ENCODE measurements around the gene FBXO5. TPM values are rescaled to one million over a fixed set of nuclear protein-coding genes. Genes with fewer than 3 reads are reported as not detected.

FBXO5 gene
- total and polyA plus RNA-seq, 2 experiments from 2014 or later = 49.6 to 51.2 TPM

- Histone ChIP-seq H3K9me2 (ENCODE audit: insufficient read depth) (no peaks in the 10 kb centered on the region), H2AFZ (no peak overlapping the region), H3K4me1 (ENCODE audit: insufficient read depth) (peaks cover 38% of the 10 kb centered on the region), H4K20me1 (replicated peaks; ENCODE audit: insufficient read depth) (peaks cover 82% of the 10 kb centered on the region), H3K79me2 (replicated peaks; ENCODE audit: insufficient read depth) (peaks cover 100% of the 10 kb centered on the region), H3F3A (replicated peaks; ENCODE audit: low read depth) (no peaks in the 10 kb centered on the region), H3K4me3 (no peak overlapping the region), H3K36me3 (ENCODE audit: insufficient read depth) (peaks cover 47% of the 10 kb centered on the region), H3K4me2 (peak overlapping the region; percentile 45; the same call in 1 of the 2 replicates), H3K27me3 (ENCODE audit: insufficient read depth) (no peaks in the 10 kb centered on the region), H3K27ac (ENCODE audit: low read depth) (0 out of 2 replicates have a peak overlapping the region, but pooled peaks have one; percentile 8)
- no peak for TF ChIP-seq ETS1 (IDR thresholded peaks at IDR 0.05)
- no peak for TF ChIP-seq JUNB (IDR thresholded peaks at IDR 0.05; ENCODE audit: unreplicated experiment)
- TF ChIP-seq ZNF331 (CRISPR knock-in tag; IDR thresholded peaks at IDR 0.05; ENCODE audit: low read depth) = no peak
- TF ChIP-seq NANOG (IDR thresholded peaks at IDR 0.05; ENCODE audit: borderline replicate concordance) = no peak
- TF ChIP-seq, protein P1, sequence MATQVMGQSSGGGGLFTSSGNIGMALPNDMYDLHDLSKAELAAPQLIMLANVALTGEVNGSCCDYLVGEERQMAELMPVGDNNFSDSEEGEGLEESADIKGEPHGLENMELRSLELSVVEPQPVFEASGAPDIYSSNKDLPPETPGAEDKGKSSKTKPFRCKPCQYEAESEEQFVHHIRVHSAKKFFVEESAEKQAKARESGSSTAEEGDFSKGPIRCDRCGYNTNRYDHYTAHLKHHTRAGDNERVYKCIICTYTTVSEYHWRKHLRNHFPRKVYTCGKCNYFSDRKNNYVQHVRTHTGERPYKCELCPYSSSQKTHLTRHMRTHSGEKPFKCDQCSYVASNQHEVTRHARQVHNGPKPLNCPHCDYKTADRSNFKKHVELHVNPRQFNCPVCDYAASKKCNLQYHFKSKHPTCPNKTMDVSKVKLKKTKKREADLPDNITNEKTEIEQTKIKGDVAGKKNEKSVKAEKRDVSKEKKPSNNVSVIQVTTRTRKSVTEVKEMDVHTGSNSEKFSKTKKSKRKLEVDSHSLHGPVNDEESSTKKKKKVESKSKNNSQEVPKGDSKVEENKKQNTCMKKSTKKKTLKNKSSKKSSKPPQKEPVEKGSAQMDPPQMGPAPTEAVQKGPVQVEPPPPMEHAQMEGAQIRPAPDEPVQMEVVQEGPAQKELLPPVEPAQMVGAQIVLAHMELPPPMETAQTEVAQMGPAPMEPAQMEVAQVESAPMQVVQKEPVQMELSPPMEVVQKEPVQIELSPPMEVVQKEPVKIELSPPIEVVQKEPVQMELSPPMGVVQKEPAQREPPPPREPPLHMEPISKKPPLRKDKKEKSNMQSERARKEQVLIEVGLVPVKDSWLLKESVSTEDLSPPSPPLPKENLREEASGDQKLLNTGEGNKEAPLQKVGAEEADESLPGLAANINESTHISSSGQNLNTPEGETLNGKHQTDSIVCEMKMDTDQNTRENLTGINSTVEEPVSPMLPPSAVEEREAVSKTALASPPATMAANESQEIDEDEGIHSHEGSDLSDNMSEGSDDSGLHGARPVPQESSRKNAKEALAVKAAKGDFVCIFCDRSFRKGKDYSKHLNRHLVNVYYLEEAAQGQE (IDR thresholded peaks at IDR 0.05; ENCODE audit: unreplicated experiment) = no peak
- TF ChIP-seq EZH2 (IDR thresholded peaks at IDR 0.05; ENCODE audit: low read depth, unreplicated experiment) = no peak
- TF ChIP-seq, protein P2, sequence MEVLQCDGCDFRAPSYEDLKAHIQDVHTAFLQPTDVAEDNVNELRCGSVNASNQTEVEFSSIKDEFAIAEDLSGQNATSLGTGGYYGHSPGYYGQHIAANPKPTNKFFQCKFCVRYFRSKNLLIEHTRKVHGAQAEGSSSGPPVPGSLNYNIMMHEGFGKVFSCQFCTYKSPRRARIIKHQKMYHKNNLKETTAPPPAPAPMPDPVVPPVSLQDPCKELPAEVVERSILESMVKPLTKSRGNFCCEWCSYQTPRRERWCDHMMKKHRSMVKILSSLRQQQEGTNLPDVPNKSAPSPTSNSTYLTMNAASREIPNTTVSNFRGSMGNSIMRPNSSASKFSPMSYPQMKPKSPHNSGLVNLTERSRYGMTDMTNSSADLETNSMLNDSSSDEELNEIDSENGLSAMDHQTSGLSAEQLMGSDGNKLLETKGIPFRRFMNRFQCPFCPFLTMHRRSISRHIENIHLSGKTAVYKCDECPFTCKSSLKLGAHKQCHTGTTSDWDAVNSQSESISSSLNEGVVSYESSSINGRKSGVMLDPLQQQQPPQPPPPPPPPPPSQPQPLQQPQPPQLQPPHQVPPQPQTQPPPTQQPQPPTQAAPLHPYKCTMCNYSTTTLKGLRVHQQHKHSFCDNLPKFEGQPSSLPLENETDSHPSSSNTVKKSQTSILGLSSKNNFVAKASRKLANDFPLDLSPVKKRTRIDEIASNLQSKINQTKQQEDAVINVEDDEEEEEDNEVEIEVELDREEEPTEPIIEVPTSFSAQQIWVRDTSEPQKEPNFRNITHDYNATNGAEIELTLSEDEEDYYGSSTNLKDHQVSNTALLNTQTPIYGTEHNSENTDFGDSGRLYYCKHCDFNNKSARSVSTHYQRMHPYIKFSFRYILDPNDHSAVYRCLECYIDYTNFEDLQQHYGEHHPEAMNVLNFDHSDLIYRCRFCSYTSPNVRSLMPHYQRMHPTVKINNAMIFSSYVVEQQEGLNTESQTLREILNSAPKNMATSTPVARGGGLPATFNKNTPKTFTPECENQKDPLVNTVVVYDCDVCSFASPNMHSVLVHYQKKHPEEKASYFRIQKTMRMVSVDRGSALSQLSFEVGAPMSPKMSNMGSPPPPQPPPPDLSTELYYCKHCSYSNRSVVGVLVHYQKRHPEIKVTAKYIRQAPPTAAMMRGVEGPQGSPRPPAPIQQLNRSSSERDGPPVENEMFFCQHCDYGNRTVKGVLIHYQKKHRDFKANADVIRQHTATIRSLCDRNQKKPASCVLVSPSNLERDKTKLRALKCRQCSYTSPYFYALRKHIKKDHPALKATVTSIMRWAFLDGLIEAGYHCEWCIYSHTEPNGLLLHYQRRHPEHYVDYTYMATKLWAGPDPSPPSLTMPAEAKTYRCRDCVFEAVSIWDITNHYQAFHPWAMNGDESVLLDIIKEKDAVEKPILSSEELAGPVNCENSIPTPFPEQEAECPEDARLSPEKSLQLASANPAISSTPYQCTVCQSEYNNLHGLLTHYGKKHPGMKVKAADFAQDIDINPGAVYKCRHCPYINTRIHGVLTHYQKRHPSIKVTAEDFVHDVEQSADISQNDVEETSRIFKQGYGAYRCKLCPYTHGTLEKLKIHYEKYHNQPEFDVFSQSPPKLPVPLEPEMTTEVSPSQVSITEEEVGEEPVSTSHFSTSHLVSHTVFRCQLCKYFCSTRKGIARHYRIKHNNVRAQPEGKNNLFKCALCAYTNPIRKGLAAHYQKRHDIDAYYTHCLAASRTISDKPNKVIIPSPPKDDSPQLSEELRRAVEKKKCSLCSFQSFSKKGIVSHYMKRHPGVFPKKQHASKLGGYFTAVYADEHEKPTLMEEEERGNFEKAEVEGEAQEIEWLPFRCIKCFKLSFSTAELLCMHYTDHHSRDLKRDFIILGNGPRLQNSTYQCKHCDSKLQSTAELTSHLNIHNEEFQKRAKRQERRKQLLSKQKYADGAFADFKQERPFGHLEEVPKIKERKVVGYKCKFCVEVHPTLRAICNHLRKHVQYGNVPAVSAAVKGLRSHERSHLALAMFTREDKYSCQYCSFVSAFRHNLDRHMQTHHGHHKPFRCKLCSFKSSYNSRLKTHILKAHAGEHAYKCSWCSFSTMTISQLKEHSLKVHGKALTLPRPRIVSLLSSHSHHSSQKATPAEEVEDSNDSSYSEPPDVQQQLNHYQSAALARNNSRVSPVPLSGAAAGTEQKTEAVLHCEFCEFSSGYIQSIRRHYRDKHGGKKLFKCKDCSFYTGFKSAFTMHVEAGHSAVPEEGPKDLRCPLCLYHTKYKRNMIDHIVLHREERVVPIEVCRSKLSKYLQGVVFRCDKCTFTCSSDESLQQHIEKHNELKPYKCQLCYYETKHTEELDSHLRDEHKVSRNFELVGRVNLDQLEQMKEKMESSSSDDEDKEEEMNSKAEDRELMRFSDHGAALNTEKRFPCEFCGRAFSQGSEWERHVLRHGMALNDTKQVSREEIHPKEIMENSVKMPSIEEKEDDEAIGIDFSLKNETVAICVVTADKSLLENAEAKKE (CRISPR knock-in tag; IDR thresholded peaks at IDR 0.05) = no peak
- no peak for TF ChIP-seq CREB1 (CRISPR knock-in tag; IDR thresholded peaks at IDR 0.05; ENCODE audit: low read depth)
- no peak for TF ChIP-seq STAT1 (IDR thresholded peaks at IDR 0.05; ENCODE audit: unreplicated experiment)
- no peak for TF ChIP-seq POLR2AphosphoS5 (IDR thresholded peaks at IDR 0.05; ENCODE audit: low read depth)
- TF ChIP-seq, protein P3, sequence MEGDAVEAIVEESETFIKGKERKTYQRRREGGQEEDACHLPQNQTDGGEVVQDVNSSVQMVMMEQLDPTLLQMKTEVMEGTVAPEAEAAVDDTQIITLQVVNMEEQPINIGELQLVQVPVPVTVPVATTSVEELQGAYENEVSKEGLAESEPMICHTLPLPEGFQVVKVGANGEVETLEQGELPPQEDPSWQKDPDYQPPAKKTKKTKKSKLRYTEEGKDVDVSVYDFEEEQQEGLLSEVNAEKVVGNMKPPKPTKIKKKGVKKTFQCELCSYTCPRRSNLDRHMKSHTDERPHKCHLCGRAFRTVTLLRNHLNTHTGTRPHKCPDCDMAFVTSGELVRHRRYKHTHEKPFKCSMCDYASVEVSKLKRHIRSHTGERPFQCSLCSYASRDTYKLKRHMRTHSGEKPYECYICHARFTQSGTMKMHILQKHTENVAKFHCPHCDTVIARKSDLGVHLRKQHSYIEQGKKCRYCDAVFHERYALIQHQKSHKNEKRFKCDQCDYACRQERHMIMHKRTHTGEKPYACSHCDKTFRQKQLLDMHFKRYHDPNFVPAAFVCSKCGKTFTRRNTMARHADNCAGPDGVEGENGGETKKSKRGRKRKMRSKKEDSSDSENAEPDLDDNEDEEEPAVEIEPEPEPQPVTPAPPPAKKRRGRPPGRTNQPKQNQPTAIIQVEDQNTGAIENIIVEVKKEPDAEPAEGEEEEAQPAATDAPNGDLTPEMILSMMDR (conservative IDR thresholded peaks at IDR 0.05; ENCODE audit: low read depth in 2 of 2) = no peak
- TF ChIP-seq EZH2phosphoT487 (IDR thresholded peaks at IDR 0.05; ENCODE audit: unreplicated experiment) = no peak
- Mint-ChIP-seq H3K4me3 (no peak overlapping the region), H3K4me1 (peaks cover 46% of the 10 kb centered on the region), H3K36me3 (ENCODE audit: low read depth) (peaks cover 65% of the 10 kb centered on the region), H3K27ac (no peak overlapping the region; the same call in 1 of the 2 replicates), H3K9me3 (no peaks in the 10 kb centered on the region), H3K27me3 (ENCODE audit: insufficient read depth, low read depth, poor library complexity) (peaks cover 2% of the 10 kb centered on the region)
- no peak for DNase-seq (ENCODE audit: low spot score)
- ATAC-seq = no peak
Measured at GRCh38 chr6:152977556-152977955, 5.3 kb downstream of the FBXO5 start.
